ENCODE data around the gene MTA2. TPM values are rescaled to one million over a fixed set of nuclear protein-coding genes. Genes with fewer than 3 reads are reported as not detected.
A peak's percentile ranks its signal among the peaks of the same experiment; 100 is the strongest.

MTA2 gene
- polyA plus RNA-seq, 3 donors, result 95.7 to 98.2 (median 96.5) TPM

- DNase-seq, result no peak
These were observed 52.9 kb downstream of the MTA2 start for GRCh38 chr11:62548545-62549335.

- DNase-seq, result no peak
These were observed 53.9 kb downstream of the MTA2 start for GRCh38 chr11:62547691-62548281.

GRCh38 chr11:62546929-62547625 lies 54.6 kb downstream of the MTA2 start:
- DNase-seq, result no peak

- DNase-seq, result peak; percentile 72
These were observed 55.3 kb downstream of the MTA2 start, which contains the start of gene AHNAK for GRCh38 chr11:62546244-62546928. Gene AHNAK (minus strand): TSS chr11:62546806. CDS start chr11:62536098, 10,708 bp downstream.

GRCh38 chr11:62545437-62546243 lies 56.0 kb downstream of the MTA2 start:
- DNase-seq, result peak; percentile 93

- no peak for DNase-seq
These were observed 56.9 kb downstream of the MTA2 start for GRCh38 chr11:62544581-62545436.

GRCh38 chr11:62543680-62544444 lies 57.8 kb downstream of the MTA2 start:
- no peak for DNase-seq

Other genes starting within 250 kb of the MTA2 start
- not detected for gene SCGB1A1, start 182.8 kb downstream of the MTA2 start, polyA plus RNA-seq (ENCODE audit: insufficient read length in 3 of 3)
- gene AHNAK, start 55.1 kb downstream of the MTA2 start, polyA plus RNA-seq (ENCODE audit: insufficient read length in 3 of 3), result 100 to 1,000 TPM; 199 to 275 (median 229) TPM
- 1,000 to 10,000 TPM; 2,197 to 2,450 (median 2,385) TPM for gene EEF1G, start 28.0 kb downstream of the MTA2 start, polyA plus RNA-seq (ENCODE audit: insufficient read length in 3 of 3)
- gene TUT1, start 10.3 kb downstream of the MTA2 start, polyA plus RNA-seq (ENCODE audit: insufficient read length in 3 of 3), result 10 to 100 TPM; 22.1 to 30.2 (median 25.6) TPM
- gene EML3, start 10.9 kb upstream of the MTA2 start, polyA plus RNA-seq (ENCODE audit: insufficient read length in 3 of 3), result 10 to 100 TPM; 32.2 to 40.6 (median 38.0) TPM
- 1 to 10 TPM; 2.7 to 4.6 (median 3.1) TPM for gene ROM1, start 11.4 kb upstream of the MTA2 start, polyA plus RNA-seq (ENCODE audit: insufficient read length in 3 of 3)
- 10 to 100 TPM; 37.4 to 45.4 (median 38.7) TPM for gene B3GAT3, start 20.1 kb upstream of the MTA2 start, polyA plus RNA-seq (ENCODE audit: insufficient read length in 3 of 3)
- 100 to 1,000 TPM; 371 to 407 (median 392) TPM for gene GANAB, start 44.7 kb upstream of the MTA2 start, polyA plus RNA-seq (ENCODE audit: insufficient read length in 3 of 3)
- gene INTS5, start 51.4 kb upstream of the MTA2 start, polyA plus RNA-seq (ENCODE audit: insufficient read length in 3 of 3), result 10 to 100 TPM; 21.5 to 24.8 (median 23.5) TPM
- 10 to 100 TPM; 57.7 to 62.1 (median 60.3) TPM for gene C11orf98, start 63.3 kb upstream of the MTA2 start, polyA plus RNA-seq (ENCODE audit: insufficient read length in 3 of 3)
- gene CSKMT, start 63.4 kb upstream of the MTA2 start, polyA plus RNA-seq (ENCODE audit: insufficient read length in 3 of 3), result 1 to 10 TPM; 5.1 to 6.6 (median 6.0) TPM
- 10 to 100 TPM; 10.4 to 13.1 (median 12.9) TPM for gene UQCC3, start 69.8 kb upstream of the MTA2 start, polyA plus RNA-seq (ENCODE audit: insufficient read length in 3 of 3)
- 10 to 100 TPM in 2 of 3 donors, 1 to 10 TPM in 1; 8.6 to 11.6 (median 10.6) TPM for gene LBHD1, start 70.4 kb upstream of the MTA2 start, polyA plus RNA-seq (ENCODE audit: insufficient read length in 3 of 3)
- 100 to 1,000 TPM; 151 to 204 (median 191) TPM for gene UBXN1, start 77.2 kb upstream of the MTA2 start, polyA plus RNA-seq (ENCODE audit: insufficient read length in 3 of 3)
- gene LRRN4CL, start 87.7 kb upstream of the MTA2 start, polyA plus RNA-seq (ENCODE audit: insufficient read length in 3 of 3), result 1 to 10 TPM in 2 of 3 donors, under 1 TPM in 1; 0.68 to 1.0 (median 1.0) TPM
- 10 to 100 TPM; 65.7 to 72.7 (median 68.1) TPM for gene BSCL2, start 105.6 kb upstream of the MTA2 start, polyA plus RNA-seq (ENCODE audit: insufficient read length in 3 of 3)
- 1 to 10 TPM; 2.1 to 3.6 (median 2.5) TPM for gene GNG3, start 105.8 kb upstream of the MTA2 start, polyA plus RNA-seq (ENCODE audit: insufficient read length in 3 of 3)
- gene HNRNPUL2, start 125.6 kb upstream of the MTA2 start, polyA plus RNA-seq (ENCODE audit: insufficient read length in 3 of 3), result 10 to 100 TPM; 79.1 to 92.4 (median 86.0) TPM
- gene TTC9C, start 126.6 kb upstream of the MTA2 start, polyA plus RNA-seq (ENCODE audit: insufficient read length in 3 of 3), result 10 to 100 TPM; 37.0 to 48.6 (median 45.8) TPM
- 10 to 100 TPM in 1 of 3 donors, 1 to 10 TPM in 2; 8.1 to 10.4 (median 9.4) TPM for gene ZBTB3, start 152.3 kb upstream of the MTA2 start, polyA plus RNA-seq (ENCODE audit: insufficient read length in 3 of 3)
- 100 to 1,000 TPM; 133 to 173 (median 153) TPM for gene POLR2G, start 159.7 kb upstream of the MTA2 start, polyA plus RNA-seq (ENCODE audit: insufficient read length in 3 of 3)
- 10 to 100 TPM; 32.9 to 44.1 (median 40.0) TPM for gene TAF6L, start 169.5 kb upstream of the MTA2 start, polyA plus RNA-seq (ENCODE audit: insufficient read length in 3 of 3)
- gene TMEM179B, start 185.5 kb upstream of the MTA2 start, polyA plus RNA-seq (ENCODE audit: insufficient read length in 3 of 3), result 10 to 100 TPM; 67.7 to 75.2 (median 71.3) TPM
- gene TMEM223, start 190.1 kb upstream of the MTA2 start, polyA plus RNA-seq (ENCODE audit: insufficient read length in 3 of 3), result 10 to 100 TPM; 30.6 to 31.6 (median 31.1) TPM
- gene NXF1, start 203.6 kb upstream of the MTA2 start, polyA plus RNA-seq (ENCODE audit: insufficient read length in 3 of 3), result 100 to 1,000 TPM; 117 to 137 (median 126) TPM
- 10 to 100 TPM; 50.5 to 59.2 (median 54.7) TPM for gene STX5, start 230.2 kb upstream of the MTA2 start, polyA plus RNA-seq (ENCODE audit: insufficient read length in 3 of 3)
- gene TEX54, start 231.0 kb upstream of the MTA2 start, polyA plus RNA-seq (ENCODE audit: insufficient read length in 3 of 3), result under 1 TPM in 2 of 3 donors, not detected in 1; 0.36 to 0.65 TPM
- gene WDR74, start 237.7 kb upstream of the MTA2 start, polyA plus RNA-seq (ENCODE audit: insufficient read length in 3 of 3), result 10 to 100 TPM; 38.1 to 49.6 (median 47.0) TPM

All from renal pelvis (tissue), 4 donors.